H9 (cell line): ENCODE results near the gene KCNJ16. TPM values are rescaled to one million over a fixed set of nuclear protein-coding genes. Genes with fewer than 3 reads are reported as not detected.

ENCODE experiments used
- DNase-seq: peaks from one replicate; pipeline ENCODE4 v3.0.0-alpha.2; 2017
- H2AFZ ChIP-seq: one replicate; pipeline ENCODE4 v1.6.1; 2013; ENCODE audit warnings: mild to moderate bottlenecking, low read length, control low read depth, moderate library complexity
- H2AK5ac ChIP-seq: 2 replicates; pipeline ENCODE4 v1.6.1; 2013; ENCODE audit warnings: low read length, control low read depth, mixed read lengths; ENCODE audit not compliant: insufficient read length
- H2BK120ac ChIP-seq: one replicate; pipeline ENCODE4 v1.6.1; 2013; ENCODE audit warnings: low read depth, mild to moderate bottlenecking, low read length, control low read depth, inconsistent platforms; ENCODE audit not compliant: poor library complexity, severe bottlenecking
- H2BK12ac ChIP-seq: 2 replicates; pipeline ENCODE4 v1.6.1; 2013; ENCODE audit warnings: low read length, control low read depth, mixed read lengths, low read depth; ENCODE audit not compliant: insufficient read length
- H2BK15ac ChIP-seq: 2 replicates; pipeline ENCODE4 v1.6.1; 2013; ENCODE audit warnings: low read depth, low read length, control low read depth
- H2BK20ac ChIP-seq: one replicate; pipeline ENCODE4 v1.6.1; 2013; ENCODE audit warnings: low read depth, mild to moderate bottlenecking, low read length, control low read depth, inconsistent platforms; ENCODE audit not compliant: poor library complexity, severe bottlenecking
- H2BK5ac ChIP-seq: 2 replicates; pipeline ENCODE4 v1.6.1; 2013; ENCODE audit warnings: low read length, control low read depth, mixed read lengths; ENCODE audit not compliant: insufficient read length
- H3K14ac ChIP-seq: 2 replicates; pipeline ENCODE4 v1.6.1; 2013; ENCODE audit warnings: low read length, control low read depth; ENCODE audit not compliant: insufficient read depth
- H3K18ac ChIP-seq: 2 replicates; pipeline ENCODE4 v1.6.1; 2013; ENCODE audit warnings: low read depth, mild to moderate bottlenecking, mixed read lengths, low read length, control low read depth; ENCODE audit not compliant: insufficient read length
- H3K23ac ChIP-seq: 2 replicates; pipeline ENCODE4 v1.6.1; 2013; ENCODE audit warnings: low read length, control low read depth, mixed read lengths, low read depth; ENCODE audit not compliant: insufficient read length
- H3K23me2 ChIP-seq: 2 replicates; pipeline ENCODE4 v1.6.1; 2013; ENCODE audit warnings: low read depth, mild to moderate bottlenecking, mixed read lengths, low read length, control low read depth; ENCODE audit not compliant: insufficient read length, poor library complexity, severe bottlenecking
- H3K27ac ChIP-seq: 2 replicates; pipeline ENCODE4 v1.5.1; 2013; ENCODE audit warnings: low read length, control low read depth, mixed read lengths, low read depth; ENCODE audit not compliant: insufficient read length
- H3K27me3 ChIP-seq: 2 replicates; pipeline ENCODE4 v1.6.1; 2013; ENCODE audit warnings: low read length, control low read depth, inconsistent platforms; ENCODE audit not compliant: insufficient read depth
- H3K4ac ChIP-seq: 2 replicates; pipeline ENCODE4 v1.6.1; 2013; ENCODE audit warnings: low read depth, mild to moderate bottlenecking, control low read depth, inconsistent platforms, low read length, moderate library complexity
- H3K4me1 ChIP-seq: 2 replicates; pipeline ENCODE4 v1.6.1; 2013; ENCODE audit warnings: low read length, control low read depth, inconsistent platforms; ENCODE audit not compliant: insufficient read depth
- H3K4me2 ChIP-seq: 2 replicates; pipeline ENCODE4 v1.6.1; 2013; ENCODE audit warnings: low read length, control low read depth, mixed read lengths; ENCODE audit not compliant: insufficient read length, insufficient read depth
- H3K56ac ChIP-seq: 2 replicates; pipeline ENCODE4 v1.6.1; 2013; ENCODE audit warnings: low read depth, mild to moderate bottlenecking, mixed read lengths, low read length, control low read depth; ENCODE audit not compliant: insufficient read length
- H3K79me1 ChIP-seq: 2 replicates; pipeline ENCODE4 v1.6.1; 2013; ENCODE audit warnings: low read depth, mild to moderate bottlenecking, moderate library complexity, low read length, control low read depth, inconsistent platforms; ENCODE audit not compliant: insufficient read depth, poor library complexity, severe bottlenecking
- H3K79me2 ChIP-seq: 2 replicates; pipeline ENCODE4 v1.6.1; 2013; ENCODE audit warnings: low read length, control low read depth, inconsistent platforms; ENCODE audit not compliant: insufficient read depth
- H3K9ac ChIP-seq: 2 replicates; pipeline ENCODE4 v1.6.1; 2013; ENCODE audit warnings: low read length, control low read depth, mixed read lengths; ENCODE audit not compliant: insufficient read length; ENCODE audit errors: extremely low read depth
- H3K9me3 ChIP-seq: one replicate; pipeline ENCODE4 v1.6.1; 2013; ENCODE audit warnings: low read depth, low read length, inconsistent platforms; ENCODE audit not compliant: control insufficient read depth
- H3T11ph ChIP-seq: one replicate; pipeline ENCODE4 v1.6.1; 2013; ENCODE audit warnings: mild to moderate bottlenecking, low read length, control low read depth, inconsistent platforms
- H4K20me1 ChIP-seq: one replicate; pipeline ENCODE4 v1.6.1; 2013; ENCODE audit not compliant: control insufficient read depth, insufficient read length, insufficient read depth
- H4K5ac ChIP-seq: 2 replicates; pipeline ENCODE4 v1.6.1; 2013; ENCODE audit warnings: low read depth, mild to moderate bottlenecking, mixed read lengths, low read length, control low read depth; ENCODE audit not compliant: insufficient read length
- H4K8ac ChIP-seq: replicated peaks from 2 replicates; pipeline ENCODE4 v1.6.1; 2013; ENCODE audit warnings: low read length, control low read depth, mixed read lengths, low read depth; ENCODE audit not compliant: insufficient read length
- H4K91ac ChIP-seq: 2 replicates; pipeline ENCODE4 v1.6.1; 2013; ENCODE audit warnings: low read depth, mild to moderate bottlenecking, moderate library complexity, mixed read lengths, low read length, control low read depth; ENCODE audit not compliant: insufficient read length
- H3K27ac Mint-ChIP-seq, 3 experiments: 2 replicates in 2 of 3; 3 replicates in 1 of 3; pipeline ENCODE4 v1.8.0; 2020 to 2021; ENCODE audit warnings: mixed read lengths in 3 of 3, mild to moderate bottlenecking in 1 of 3, moderate library complexity in 1 of 3
- H3K27me3 Mint-ChIP-seq: 2 replicates; pipeline ENCODE4 v1.8.0; 2021; ENCODE audit warnings: low read depth, mild to moderate bottlenecking, moderate library complexity, mixed read lengths
- H3K36me3 Mint-ChIP-seq, 3 experiments: 2 replicates in 2 of 3; 3 replicates in 1 of 3; pipeline ENCODE4 v1.8.0; 2020 to 2021; ENCODE audit warnings: low read depth in 3 of 3, mixed read lengths in 3 of 3; ENCODE audit not compliant: insufficient read depth in 1 of 3
- H3K4me1 Mint-ChIP-seq, 2 experiments: 2 replicates each; pipeline ENCODE4 v1.8.0; 2020; ENCODE audit warnings: mixed read lengths in 2 of 2
- H3K4me3 Mint-ChIP-seq, 2 experiments: 2 replicates in 1 of 2; 3 replicates in 1 of 2; pipeline ENCODE4 v1.8.0; 2020 to 2021; ENCODE audit warnings: mild to moderate bottlenecking in 2 of 2, mixed read lengths in 2 of 2, moderate library complexity in 1 of 2
- H3K9me3 Mint-ChIP-seq, 2 experiments: 2 replicates in 1 of 2; 3 replicates in 1 of 2; pipeline ENCODE4 v1.8.0; 2020; ENCODE audit warnings: mild to moderate bottlenecking in 2 of 2, mixed read lengths in 2 of 2, moderate library complexity in 1 of 2
- CTCF ChIP-seq: fragments of 200-600 bp; sonication (generic); conservative IDR thresholded peaks from 3 replicates; pipeline ENCODE4 v1.8.0; 2021; ENCODE audit warnings: antibody characterized with exemption, mild to moderate bottlenecking
- WGBS: extraction: QIAGEN DNeasy Blood & Tissue Kit; methylation state at CpG from one replicate; pipeline ENCODE4 v1.1.7; 2013; ENCODE audit warnings: missing lambda C conversion rate, low lambda C conversion rate, mixed read lengths; ENCODE audit not compliant: insufficient read length; ENCODE audit errors: extremely low coverage; 5-methylcytosine and 5-hydroxymethylcytosine counted together
- total RNA-seq: library from RNA; stranded (reverse); gene quantifications from 2 replicates; pipeline ENCODE4 v1.2.1, GENCODE V29; 2021

The KCNJ16 gene
- total RNA-seq, 1 experiment from 2014 or later = not detected

GRCh38 chr17:70047619-70048419, 27.2 kb upstream of the KCNJ16 start:
- no peak for TF ChIP-seq CTCF
- Histone ChIP-seq H3K27me3 (no peaks in the 10 kb centered on the region), H3K79me2 (no peaks in the 10 kb centered on the region), H2BK15ac (no peak overlapping the region), H3K4me2 (no peak overlapping the region), H3K79me1 (no peaks in the 10 kb centered on the region), H2AFZ (no peak overlapping the region), H3T11ph (no peak overlapping the region), H2BK5ac (no peak overlapping the region), H3K27ac (no peak overlapping the region), H3K9me3 (no peaks in the 10 kb centered on the region), H2BK12ac (no peak overlapping the region), H4K91ac (no peak overlapping the region), H3K23me2 (no peaks in the 10 kb centered on the region), H3K23ac (no peak overlapping the region), H2BK120ac (no peak overlapping the region), H4K20me1 (no peaks in the 10 kb centered on the region), H3K4ac (no peak overlapping the region), H3K14ac (no peak overlapping the region), H3K4me1 (no peaks in the 10 kb centered on the region), H2BK20ac (no peak overlapping the region), H3K9ac (no peak overlapping the region), H3K18ac (no peak overlapping the region), H4K8ac (no peak overlapping the region), H3K56ac (no peak overlapping the region), H2AK5ac (no peak overlapping the region), H4K5ac (no peak overlapping the region)
- no peak for DNase-seq
- Mint-ChIP-seq H3K4me1 (no peaks in the 10 kb centered on the region), H3K4me3 (no peak overlapping the region), H3K27me3 (no peaks in the 10 kb centered on the region), H3K27ac (no peak overlapping the region), H3K9me3 (no peaks in the 10 kb centered on the region), H3K36me3 (no peaks in the 10 kb centered on the region)
- WGBS = no CpG with 5 or more reads among the region's 5 CpGs
